BE2C (cell line): ENCODE measurements around the gene ZNF697.

Experiments used
- DNase-seq: peaks from one replicate; pipeline ENCODE4 v3.0.0-alpha.2; 2020
- H3K27me3 ChIP-seq: fragments of 250-450 bp; sonication (Bioruptor Pico); 2 replicates; pipeline ENCODE4 v1.5.1; 2020; ENCODE audit warnings: mild to moderate bottlenecking
- H3K36me3 ChIP-seq: fragments of 250-450 bp; sonication (Bioruptor Pico); 2 replicates; pipeline ENCODE4 v1.5.1; 2020; ENCODE audit warnings: mild to moderate bottlenecking
- H3K4me1 ChIP-seq: fragments of 250-450 bp; sonication (Bioruptor Pico); 2 replicates; pipeline ENCODE4 v1.5.1; 2020
- H3K4me3 ChIP-seq: 2 replicates; pipeline ENCODE4 v1.5.1; 2011; ENCODE audit warnings: low read depth, low read length
- H3K9me3 ChIP-seq: fragments of 250-450 bp; sonication (Bioruptor Pico); 2 replicates; pipeline ENCODE4 v1.5.1; 2020
- TF ChIP-seq, protein P1 (sequence below): IDR thresholded peaks from 2 replicates; pipeline ENCODE4 v1.5.1; 2012; ENCODE audit warnings: mild to moderate bottlenecking, low read depth, low read length

The ZNF697 gene

DNA sequence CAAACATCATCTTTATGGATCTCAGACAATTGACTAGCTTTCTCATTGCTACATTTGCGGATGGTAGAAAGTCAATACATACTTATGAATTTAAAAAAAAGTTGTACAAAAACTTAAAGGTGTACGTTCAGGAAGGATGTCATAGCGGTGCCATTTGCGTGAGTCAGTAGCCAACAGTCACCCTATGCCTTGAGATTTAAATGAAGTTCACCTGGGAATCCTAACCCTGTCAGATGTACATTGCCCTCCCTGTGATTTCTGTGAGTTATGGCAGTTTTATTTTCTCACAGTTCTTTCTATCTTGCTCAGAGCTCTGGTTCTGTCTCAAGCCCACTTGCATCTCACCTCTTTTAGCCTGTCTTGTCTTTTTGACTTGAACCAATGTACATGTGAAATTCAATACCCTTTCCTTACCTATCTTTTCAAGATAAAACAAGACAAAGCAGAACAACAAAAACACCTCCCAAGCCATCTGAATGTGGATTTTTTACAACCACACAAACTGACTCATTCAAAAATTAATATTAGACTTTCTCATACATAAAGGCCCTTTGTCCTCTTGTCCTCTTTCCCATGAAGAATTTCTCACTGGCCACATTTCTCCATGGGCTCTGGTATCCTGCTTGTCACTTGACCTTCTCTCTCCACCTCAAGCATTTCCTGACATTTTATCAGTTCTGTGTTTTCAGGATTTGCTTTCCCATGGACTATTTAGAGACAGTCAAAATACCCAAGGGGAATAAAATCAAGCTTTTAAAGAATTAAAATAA is 25.3 kb upstream of the ZNF697 start:
- Histone ChIP-seq H3K36me3 (no peaks in the 10 kb centered on the region), H3K4me1 (no peaks in the 10 kb centered on the region), H3K9me3 (no peaks in the 10 kb centered on the region), H3K27me3 (no peaks in the 10 kb centered on the region; the same call in 1 of the 2 replicates), H3K4me3 (no peak overlapping the region)
- no peak for DNase-seq
- TF ChIP-seq, protein P1, sequence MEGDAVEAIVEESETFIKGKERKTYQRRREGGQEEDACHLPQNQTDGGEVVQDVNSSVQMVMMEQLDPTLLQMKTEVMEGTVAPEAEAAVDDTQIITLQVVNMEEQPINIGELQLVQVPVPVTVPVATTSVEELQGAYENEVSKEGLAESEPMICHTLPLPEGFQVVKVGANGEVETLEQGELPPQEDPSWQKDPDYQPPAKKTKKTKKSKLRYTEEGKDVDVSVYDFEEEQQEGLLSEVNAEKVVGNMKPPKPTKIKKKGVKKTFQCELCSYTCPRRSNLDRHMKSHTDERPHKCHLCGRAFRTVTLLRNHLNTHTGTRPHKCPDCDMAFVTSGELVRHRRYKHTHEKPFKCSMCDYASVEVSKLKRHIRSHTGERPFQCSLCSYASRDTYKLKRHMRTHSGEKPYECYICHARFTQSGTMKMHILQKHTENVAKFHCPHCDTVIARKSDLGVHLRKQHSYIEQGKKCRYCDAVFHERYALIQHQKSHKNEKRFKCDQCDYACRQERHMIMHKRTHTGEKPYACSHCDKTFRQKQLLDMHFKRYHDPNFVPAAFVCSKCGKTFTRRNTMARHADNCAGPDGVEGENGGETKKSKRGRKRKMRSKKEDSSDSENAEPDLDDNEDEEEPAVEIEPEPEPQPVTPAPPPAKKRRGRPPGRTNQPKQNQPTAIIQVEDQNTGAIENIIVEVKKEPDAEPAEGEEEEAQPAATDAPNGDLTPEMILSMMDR: no peak

DNA sequence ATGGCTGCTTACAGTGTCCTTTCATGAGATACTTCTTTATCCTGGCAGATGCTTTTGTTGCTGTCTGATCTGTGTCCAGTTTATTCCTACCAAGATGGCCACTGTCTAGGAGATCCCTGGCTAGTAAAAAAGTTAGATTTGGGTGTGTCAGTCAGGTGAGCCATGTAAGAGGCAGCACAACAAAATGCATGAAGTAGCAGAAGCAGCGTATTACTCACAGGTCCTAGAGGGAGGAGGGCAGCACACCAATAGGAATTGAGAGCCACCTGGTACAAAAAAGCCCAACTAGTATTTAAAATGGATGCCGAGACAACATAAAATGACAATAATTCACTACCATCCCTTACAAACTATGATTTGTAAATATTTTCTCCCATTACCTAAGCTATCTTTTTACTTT is 22.8 kb upstream of the ZNF697 start:
- Histone ChIP-seq H3K9me3 (no peaks in the 10 kb centered on the region), H3K36me3 (no peaks in the 10 kb centered on the region), H3K4me1 (no peaks in the 10 kb centered on the region), H3K27me3 (no peaks in the 10 kb centered on the region; the same call in 1 of the 2 replicates), H3K4me3 (no peak overlapping the region)
- no peak for DNase-seq
- TF ChIP-seq, protein P1: no peak

DNA sequence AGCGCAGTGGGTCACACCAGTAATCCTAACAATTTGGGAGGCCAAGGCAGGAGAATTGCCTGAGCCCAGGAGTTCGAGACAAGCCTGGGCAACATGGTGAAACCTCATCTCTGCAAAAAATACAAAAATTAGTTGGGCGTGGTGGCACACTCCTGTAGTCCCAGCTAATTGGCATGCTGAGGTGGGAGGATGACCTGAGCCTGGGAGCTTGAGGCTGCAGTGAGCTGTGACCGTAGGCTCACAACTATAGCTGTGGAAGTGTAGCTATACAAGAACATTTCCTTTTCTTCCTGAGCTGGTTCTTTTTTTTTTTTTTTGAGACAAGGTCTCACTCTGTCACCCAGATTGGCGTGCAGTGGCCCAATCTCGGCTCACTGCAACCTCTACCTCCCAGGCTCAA is 19.1 kb upstream of the ZNF697 start:
- TF ChIP-seq, protein P1: no peak
- DNase-seq: no peak
- Histone ChIP-seq H3K9me3 (no peaks in the 10 kb centered on the region), H3K4me3 (no peak overlapping the region), H3K36me3 (no peaks in the 10 kb centered on the region), H3K4me1 (no peaks in the 10 kb centered on the region), H3K27me3 (peaks cover 12% of the 10 kb centered on the region; the same call in 1 of the 2 replicates)

DNA sequence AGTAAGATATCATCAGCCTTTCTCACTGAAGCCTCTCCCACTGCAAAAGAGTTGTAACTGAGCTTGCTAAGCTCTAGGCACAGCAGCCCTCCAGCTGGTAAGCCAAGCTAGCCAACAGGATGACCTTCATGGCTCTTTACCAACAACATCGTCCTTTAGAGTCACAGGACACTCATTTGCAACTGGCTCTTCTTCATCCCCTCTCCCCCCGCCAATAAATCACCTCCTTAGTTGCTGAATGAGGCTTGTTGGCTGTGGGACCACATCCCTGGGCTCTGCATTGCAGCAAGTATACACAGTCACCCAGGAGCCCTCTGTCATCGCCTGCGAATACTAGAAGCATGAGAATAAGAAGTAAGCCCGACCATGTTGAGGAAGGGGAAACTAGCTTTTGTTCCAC is 16.0 kb upstream of the ZNF697 start:
- no peaks in the 10 kb centered on the region for H3K4me1 ChIP-seq
- no peak overlapping the region for H3K4me3 ChIP-seq
- no peak for DNase-seq
- TF ChIP-seq, protein P1: no peak
- H3K9me3 ChIP-seq: no peaks in the 10 kb centered on the region
- peaks cover 25% of the 10 kb centered on the region for H3K27me3 ChIP-seq
- no peaks in the 10 kb centered on the region for H3K36me3 ChIP-seq

DNA sequence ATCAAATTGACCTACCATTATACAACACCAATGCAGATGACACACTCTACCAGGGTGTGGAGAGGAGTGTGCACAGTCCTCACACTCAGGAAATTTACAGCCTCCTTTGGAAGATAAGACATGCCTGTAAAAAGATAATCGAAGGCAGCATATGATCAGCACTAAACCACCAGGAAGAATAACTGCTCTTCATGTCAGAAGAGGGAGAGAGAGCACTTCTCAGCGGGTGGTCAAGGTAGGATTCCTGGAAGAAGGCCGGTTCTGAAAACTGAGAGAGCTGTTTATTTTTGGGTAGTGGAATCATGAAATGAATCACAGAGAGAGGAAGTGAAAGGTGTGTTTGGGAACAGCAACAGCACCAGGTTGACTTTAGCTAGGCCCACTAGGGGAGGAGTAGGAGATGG is 14.0 kb upstream of the ZNF697 start:
- Histone ChIP-seq H3K27me3 (peaks cover 32% of the 10 kb centered on the region), H3K9me3 (no peaks in the 10 kb centered on the region), H3K36me3 (no peaks in the 10 kb centered on the region), H3K4me3 (no peak overlapping the region), H3K4me1 (no peaks in the 10 kb centered on the region)
- no peak for DNase-seq
- TF ChIP-seq, protein P1: no peak
